ENCODE measurements around the gene ROR1.

The ROR1 gene

DNA sequence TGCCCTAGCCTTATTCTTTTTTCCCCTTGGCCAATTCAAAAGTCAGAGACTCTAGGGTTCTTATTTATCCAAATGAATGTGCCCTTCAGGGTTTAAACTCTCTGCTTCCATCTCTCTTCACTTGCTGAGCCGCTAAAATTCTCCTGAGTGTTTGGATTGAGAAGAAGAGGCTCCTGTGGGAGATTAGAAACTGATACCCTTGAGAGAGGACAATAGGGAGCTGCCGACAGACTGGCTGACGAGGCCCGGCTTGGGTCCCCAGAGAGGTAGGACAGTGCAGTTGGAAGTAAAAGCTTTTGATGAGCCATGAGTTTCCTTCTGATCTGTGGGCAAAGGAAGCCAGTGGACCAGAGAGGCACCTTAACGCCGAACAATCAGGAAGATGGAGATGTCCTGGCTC is 388.3 kb downstream of the ROR1 start:
- H3K27me3 ChIP-seq (ENCODE audit: control insufficient read depth in 1 of 2, insufficient read depth in 2 of 2, low read length in 2 of 2) = no peaks in the 10 kb centered on the region
- no peak overlapping the region for H3K9ac ChIP-seq (ENCODE audit: low read length in 2 of 2)
- H3K36me3 ChIP-seq (ENCODE audit: control insufficient read depth in 2 of 2, insufficient read depth in 2 of 2, low read length in 2 of 2) = no peaks in the 10 kb centered on the region
- peaks cover 5% of the 10 kb centered on the region for H3K4me1 ChIP-seq (ENCODE audit: control insufficient read depth, insufficient read depth, low read length)
- H3K27ac ChIP-seq (ENCODE audit: low read length) = peak overlapping the region; percentile 12
- H3K4me3 ChIP-seq (ENCODE audit: low read length in 2 of 2) = no peak overlapping the region
- no peaks in the 10 kb centered on the region for H3K9me3 ChIP-seq (ENCODE audit: control insufficient read depth in 2 of 2, low read length in 2 of 2)

DNA sequence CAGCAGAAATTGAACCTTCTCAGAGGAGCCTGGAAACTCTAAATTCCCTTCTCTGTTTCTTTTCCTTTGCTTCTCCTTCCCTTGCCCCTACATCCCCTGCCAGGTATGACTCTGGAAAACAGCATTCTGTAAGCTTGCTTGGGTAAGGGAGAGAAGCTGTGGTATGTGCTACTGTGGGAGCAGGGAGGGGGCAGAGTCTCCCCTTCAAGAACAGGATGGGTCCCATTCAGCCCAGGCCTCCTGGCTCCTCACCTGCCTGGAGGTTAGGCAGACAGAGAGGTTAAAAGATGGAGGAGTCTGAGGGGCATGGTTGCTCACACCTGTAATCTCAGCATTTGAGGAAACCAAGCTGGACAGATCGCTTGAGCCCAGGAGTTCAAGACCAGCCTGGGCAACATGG is 389.0 kb downstream of the ROR1 start:
- no peak overlapping the region for H3K27ac ChIP-seq (ENCODE audit: low read length)

DNA sequence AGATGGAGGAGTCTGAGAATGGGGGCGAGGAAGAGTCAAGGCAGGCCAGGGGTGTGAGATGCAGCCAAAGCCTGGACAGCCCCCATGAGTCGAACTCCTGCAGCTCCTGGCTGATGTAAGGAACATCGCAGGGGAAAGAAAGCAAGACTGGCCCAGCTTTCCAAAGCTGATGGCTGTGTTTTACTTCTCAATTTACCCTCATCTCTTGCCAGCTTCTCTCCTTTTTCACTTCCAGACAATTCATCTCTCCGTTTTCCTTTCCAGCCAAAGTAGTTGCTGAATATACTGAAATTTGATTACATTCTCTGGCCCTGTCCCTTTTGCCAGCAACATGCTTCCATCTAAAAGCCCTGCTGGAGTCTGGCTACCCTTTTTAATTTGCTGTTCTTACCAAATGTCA is 389.6 kb downstream of the ROR1 start:
- no peaks in the 10 kb centered on the region for H3K27me3 ChIP-seq (ENCODE audit: control insufficient read depth in 1 of 2, insufficient read depth in 2 of 2, low read length in 2 of 2)
- no peak overlapping the region for H3K27ac ChIP-seq (ENCODE audit: low read length)
- no peak overlapping the region for H3K4me3 ChIP-seq (ENCODE audit: low read length in 2 of 2)
- no peaks in the 10 kb centered on the region for H3K9me3 ChIP-seq (ENCODE audit: control insufficient read depth in 2 of 2, low read length in 2 of 2)
- H3K36me3 ChIP-seq (ENCODE audit: control insufficient read depth in 2 of 2, insufficient read depth in 2 of 2, low read length in 2 of 2) = no peaks in the 10 kb centered on the region
- peaks cover 5% of the 10 kb centered on the region for H3K4me1 ChIP-seq (ENCODE audit: control insufficient read depth, insufficient read depth, low read length)
- H3K9ac ChIP-seq (ENCODE audit: low read length in 2 of 2) = no peak overlapping the region

More for the DNA sequence above, 389.0 kb downstream of the ROR1 start:
- Histone ChIP-seq H3K9me3 (ENCODE audit: control insufficient read depth in 2 of 2, low read length in 2 of 2) (no peaks in the 10 kb centered on the region), H3K4me3 (ENCODE audit: low read length in 2 of 2) (no peak overlapping the region), H3K36me3 (ENCODE audit: control insufficient read depth in 2 of 2, insufficient read depth in 2 of 2, low read length in 2 of 2) (no peaks in the 10 kb centered on the region), H3K9ac (ENCODE audit: low read length in 2 of 2) (no peak overlapping the region), H3K4me1 (ENCODE audit: control insufficient read depth, insufficient read depth, low read length) (peaks cover 5% of the 10 kb centered on the region), H3K27me3 (ENCODE audit: control insufficient read depth in 1 of 2, insufficient read depth in 2 of 2, low read length in 2 of 2) (no peaks in the 10 kb centered on the region)

GRCh38 chr1:64163970-64164369 is 390.2 kb downstream of the ROR1 start:
- no peak overlapping the region for H3K4me3 ChIP-seq (ENCODE audit: low read length in 2 of 2)
- H3K9me3 ChIP-seq (ENCODE audit: control insufficient read depth in 2 of 2, low read length in 2 of 2) = no peaks in the 10 kb centered on the region
- H3K4me1 ChIP-seq (ENCODE audit: control insufficient read depth, insufficient read depth, low read length) = peaks cover 5% of the 10 kb centered on the region
- no peaks in the 10 kb centered on the region for H3K27me3 ChIP-seq (ENCODE audit: control insufficient read depth in 1 of 2, insufficient read depth in 2 of 2, low read length in 2 of 2)
- no peak overlapping the region for H3K27ac ChIP-seq (ENCODE audit: low read length)
- no peak overlapping the region for H3K9ac ChIP-seq (ENCODE audit: low read length in 2 of 2)
- H3K36me3 ChIP-seq (ENCODE audit: control insufficient read depth in 2 of 2, insufficient read depth in 2 of 2, low read length in 2 of 2) = no peaks in the 10 kb centered on the region

DNA sequence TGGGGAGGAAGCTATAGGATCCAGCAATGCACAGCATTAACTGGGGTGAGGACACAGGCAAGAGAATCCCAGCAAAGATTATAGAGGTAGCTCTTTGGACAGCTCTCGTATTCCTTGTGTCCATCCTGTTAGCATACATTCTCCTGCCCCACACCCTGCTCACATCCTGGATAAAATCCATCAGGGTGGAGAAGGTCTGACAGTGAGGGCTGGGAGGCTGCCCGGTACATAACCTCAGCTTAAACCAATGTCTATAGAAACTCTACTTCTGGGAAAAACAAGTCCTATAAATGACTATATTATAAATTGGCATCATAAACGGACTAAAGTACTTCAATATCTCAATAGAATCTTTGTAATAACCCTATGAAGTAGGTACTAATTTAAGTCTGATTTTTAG is 392.8 kb downstream of the ROR1 start:
- Histone ChIP-seq H3K9me3 (ENCODE audit: control insufficient read depth in 2 of 2, low read length in 2 of 2) (no peaks in the 10 kb centered on the region), H3K4me3 (ENCODE audit: low read length in 2 of 2) (no peak overlapping the region), H3K9ac (ENCODE audit: low read length in 2 of 2) (no peak overlapping the region), H3K4me1 (ENCODE audit: control insufficient read depth, insufficient read depth, low read length) (no peaks in the 10 kb centered on the region), H3K27me3 (ENCODE audit: control insufficient read depth in 1 of 2, insufficient read depth in 2 of 2, low read length in 2 of 2) (no peaks in the 10 kb centered on the region), H3K27ac (ENCODE audit: low read length) (no peak overlapping the region), H3K36me3 (ENCODE audit: control insufficient read depth in 2 of 2, insufficient read depth in 2 of 2, low read length in 2 of 2) (no peaks in the 10 kb centered on the region)

- H3K9ac ChIP-seq (ENCODE audit: low read length in 2 of 2) = no peak overlapping the region
- H3K27ac ChIP-seq (ENCODE audit: low read length) = no peak overlapping the region
- H3K27me3 ChIP-seq (ENCODE audit: control insufficient read depth in 1 of 2, insufficient read depth in 2 of 2, low read length in 2 of 2) = no peaks in the 10 kb centered on the region
- no peaks in the 10 kb centered on the region for H3K4me1 ChIP-seq (ENCODE audit: control insufficient read depth, insufficient read depth, low read length)
- H3K4me3 ChIP-seq (ENCODE audit: low read length in 2 of 2) = no peak overlapping the region
- no peaks in the 10 kb centered on the region for H3K36me3 ChIP-seq (ENCODE audit: control insufficient read depth in 2 of 2, insufficient read depth in 2 of 2, low read length in 2 of 2)
- H3K9me3 ChIP-seq (ENCODE audit: control insufficient read depth in 2 of 2, low read length in 2 of 2) = no peaks in the 10 kb centered on the region
Measured at GRCh38 chr1:64167176-64167575, 393.4 kb downstream of the ROR1 start.

DNA sequence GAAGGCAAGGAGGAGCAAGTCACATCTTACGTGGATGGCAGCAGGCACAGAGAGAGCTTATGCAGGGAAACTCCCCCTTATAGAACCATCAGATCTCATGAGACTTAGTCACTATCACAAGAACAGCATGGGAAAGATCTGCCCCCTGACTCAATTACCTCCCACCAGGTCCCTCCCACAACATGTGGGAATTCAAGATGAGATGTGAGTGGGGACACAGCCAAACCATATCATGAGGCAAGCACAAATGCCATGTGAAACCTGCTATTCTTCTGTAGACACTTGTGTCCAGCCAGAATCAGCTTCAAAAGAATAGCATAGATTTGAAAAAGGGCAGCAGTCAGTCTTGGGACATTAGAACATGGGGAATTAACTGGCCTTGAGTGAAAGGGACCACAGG is 397.4 kb downstream of the ROR1 start:
- Histone ChIP-seq H3K9ac (ENCODE audit: low read length in 2 of 2) (no peak overlapping the region), H3K9me3 (ENCODE audit: control insufficient read depth in 2 of 2, low read length in 2 of 2) (no peaks in the 10 kb centered on the region), H3K4me1 (ENCODE audit: control insufficient read depth, insufficient read depth, low read length) (peaks cover 2% of the 10 kb centered on the region), H3K4me3 (ENCODE audit: low read length in 2 of 2) (no peak overlapping the region), H3K27ac (ENCODE audit: low read length) (no peak overlapping the region), H3K27me3 (ENCODE audit: control insufficient read depth in 1 of 2, insufficient read depth in 2 of 2, low read length in 2 of 2) (no peaks in the 10 kb centered on the region), H3K36me3 (ENCODE audit: control insufficient read depth in 2 of 2, insufficient read depth in 2 of 2, low read length in 2 of 2) (no peaks in the 10 kb centered on the region)

- Histone ChIP-seq H3K9ac (ENCODE audit: low read length in 2 of 2) (no peak overlapping the region), H3K9me3 (ENCODE audit: control insufficient read depth in 2 of 2, low read length in 2 of 2) (no peaks in the 10 kb centered on the region), H3K4me1 (ENCODE audit: control insufficient read depth, insufficient read depth, low read length) (peaks cover 2% of the 10 kb centered on the region), H3K27ac (ENCODE audit: low read length) (no peak overlapping the region), H3K27me3 (ENCODE audit: control insufficient read depth in 1 of 2, insufficient read depth in 2 of 2, low read length in 2 of 2) (no peaks in the 10 kb centered on the region), H3K4me3 (ENCODE audit: low read length in 2 of 2) (no peak overlapping the region), H3K36me3 (ENCODE audit: control insufficient read depth in 2 of 2, insufficient read depth in 2 of 2, low read length in 2 of 2) (no peaks in the 10 kb centered on the region)
Measured at GRCh38 chr1:64171797-64172281, 398.0 kb downstream of the ROR1 start.

- H3K27me3 ChIP-seq (ENCODE audit: control insufficient read depth in 1 of 2, insufficient read depth in 2 of 2, low read length in 2 of 2) = no peaks in the 10 kb centered on the region
- peaks cover under 1 to 2% of the 10 kb centered on the region in 2 donors for H3K36me3 ChIP-seq (ENCODE audit: control insufficient read depth in 2 of 2, insufficient read depth in 2 of 2, low read length in 2 of 2)
- H3K9me3 ChIP-seq (ENCODE audit: control insufficient read depth in 2 of 2, low read length in 2 of 2) = no peaks in the 10 kb centered on the region
- H3K4me3 ChIP-seq (ENCODE audit: low read length in 2 of 2) = no peak overlapping the region
- H3K4me1 ChIP-seq (ENCODE audit: control insufficient read depth, insufficient read depth, low read length) = peaks cover 2% of the 10 kb centered on the region
- H3K9ac ChIP-seq (ENCODE audit: low read length in 2 of 2) = no peak overlapping the region
- no peak overlapping the region for H3K27ac ChIP-seq (ENCODE audit: low read length)
Measured at GRCh38 chr1:64172458-64172983, 398.7 kb downstream of the ROR1 start.

GRCh38 chr1:64173336-64173940 is 399.6 kb downstream of the ROR1 start:
- H3K36me3 ChIP-seq (ENCODE audit: control insufficient read depth in 2 of 2, insufficient read depth in 2 of 2, low read length in 2 of 2) = peaks cover 5 to 10% of the 10 kb centered on the region in 2 donors
- H3K27me3 ChIP-seq (ENCODE audit: control insufficient read depth in 1 of 2, insufficient read depth in 2 of 2, low read length in 2 of 2) = no peaks in the 10 kb centered on the region
- peak overlapping the region in 1 of 2 donors; percentile 1 for H3K4me3 ChIP-seq (ENCODE audit: low read length in 2 of 2)
- no peaks in the 10 kb centered on the region for H3K9me3 ChIP-seq (ENCODE audit: control insufficient read depth in 2 of 2, low read length in 2 of 2)
- no peak overlapping the region for H3K27ac ChIP-seq (ENCODE audit: low read length)
- H3K4me1 ChIP-seq (ENCODE audit: control insufficient read depth, insufficient read depth, low read length) = peaks cover 2% of the 10 kb centered on the region
- H3K9ac ChIP-seq (ENCODE audit: low read length in 2 of 2) = no peak overlapping the region

DNA sequence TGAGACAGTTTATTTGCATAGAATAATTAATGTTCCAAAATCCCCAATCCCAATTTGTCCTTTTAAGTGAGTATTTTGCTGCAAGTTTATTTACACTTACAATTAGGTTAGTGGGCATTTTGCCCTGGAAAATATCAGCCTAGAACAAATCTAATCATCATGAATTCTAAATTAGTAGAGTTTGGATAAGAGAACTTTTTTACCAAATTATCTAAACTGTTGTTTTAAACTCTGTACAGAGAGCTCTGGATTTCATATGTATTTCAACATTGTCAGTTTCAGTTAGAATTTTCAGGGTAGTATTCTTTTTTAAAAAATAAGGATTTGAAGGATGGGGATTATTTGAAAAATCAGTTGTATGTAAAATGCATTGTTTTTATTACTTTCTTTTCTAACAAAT is 401.8 kb downstream of the ROR1 start:
- no peak overlapping the region for H3K27ac ChIP-seq (ENCODE audit: low read length)
- no peaks in the 10 kb centered on the region for H3K27me3 ChIP-seq (ENCODE audit: control insufficient read depth in 1 of 2, insufficient read depth in 2 of 2, low read length in 2 of 2)
- no peak overlapping the region for H3K4me3 ChIP-seq (ENCODE audit: low read length in 2 of 2)
- peaks cover 5 to 13% of the 10 kb centered on the region in 2 donors for H3K36me3 ChIP-seq (ENCODE audit: control insufficient read depth in 2 of 2, insufficient read depth in 2 of 2, low read length in 2 of 2)
- no peak overlapping the region for H3K9ac ChIP-seq (ENCODE audit: low read length in 2 of 2)
- H3K9me3 ChIP-seq (ENCODE audit: control insufficient read depth in 2 of 2, low read length in 2 of 2) = no peaks in the 10 kb centered on the region
- peaks cover 2% of the 10 kb centered on the region for H3K4me1 ChIP-seq (ENCODE audit: control insufficient read depth, insufficient read depth, low read length)

Measured in stomach smooth muscle (tissue), 2 donors.